Endometrial microvascular endothelial cells (primary cell): Measurements from ENCODE around the gene PLK2. TPM values are rescaled to one million over a fixed set of nuclear protein-coding genes. Genes with fewer than 3 reads are reported as not detected.

Source experiments
- in situ Hi-C: cut with HindIII; loops from 2 replicates; pipeline ENCODE4 v1.10.0; 2017; ENCODE audit warnings: low sequenced_read_pairs, low pct_unique_long_range_greater_than_20kb; ENCODE audit errors: inconsistent ontology term
- total RNA-seq: library from RNA; depleted of rRNA; stranded (reverse); fragments of >200 nt; gene quantifications from one replicate; pipeline ENCODE4 v1.2.3, GENCODE V29; 2015; ENCODE audit errors: inconsistent ontology term

Gene PLK2
- total RNA-seq, 1 donor from 2014 or later: 366 TPM

DNA sequence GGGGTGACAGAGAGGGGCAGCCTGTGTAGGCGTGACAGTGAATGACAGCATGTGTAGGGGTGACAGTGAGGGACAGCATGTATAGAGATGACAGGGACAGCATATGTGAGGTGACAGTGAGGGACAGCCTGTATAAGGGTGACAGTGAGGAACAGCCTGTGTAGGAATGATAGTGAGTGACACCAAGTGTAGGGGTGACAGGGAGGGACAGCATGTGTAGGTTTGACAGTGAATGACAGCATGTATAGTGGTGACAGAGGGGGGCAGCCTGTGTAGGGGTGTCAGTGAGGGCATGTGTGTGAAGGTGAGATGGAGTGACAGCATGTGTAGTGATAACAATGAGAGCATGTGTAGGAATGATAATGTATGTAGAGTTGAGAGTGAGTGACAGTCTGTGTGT is 22.6 kb upstream of the PLK2 start:
- in situ Hi-C loops: no loop called here

DNA sequence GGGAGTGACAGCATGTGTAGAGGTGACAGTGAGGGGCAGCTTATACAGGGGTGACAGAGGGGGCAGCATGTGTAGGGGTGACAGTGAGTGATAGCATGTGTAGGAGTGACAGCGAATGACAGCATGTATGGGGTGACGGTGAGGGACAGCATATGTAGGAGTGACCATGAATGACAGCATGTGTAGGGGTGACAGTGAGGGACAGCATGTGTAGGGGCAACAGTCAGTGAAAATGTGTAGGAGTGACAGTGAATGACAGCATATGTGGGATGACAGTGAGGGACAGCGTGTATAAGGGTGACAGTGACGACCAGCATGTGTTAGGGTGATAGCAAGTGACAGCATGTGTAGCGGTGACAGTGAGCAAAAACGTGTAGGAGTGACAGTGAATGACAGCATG is 21.9 kb upstream of the PLK2 start:
- in situ Hi-C loops: no loop called here

DNA sequence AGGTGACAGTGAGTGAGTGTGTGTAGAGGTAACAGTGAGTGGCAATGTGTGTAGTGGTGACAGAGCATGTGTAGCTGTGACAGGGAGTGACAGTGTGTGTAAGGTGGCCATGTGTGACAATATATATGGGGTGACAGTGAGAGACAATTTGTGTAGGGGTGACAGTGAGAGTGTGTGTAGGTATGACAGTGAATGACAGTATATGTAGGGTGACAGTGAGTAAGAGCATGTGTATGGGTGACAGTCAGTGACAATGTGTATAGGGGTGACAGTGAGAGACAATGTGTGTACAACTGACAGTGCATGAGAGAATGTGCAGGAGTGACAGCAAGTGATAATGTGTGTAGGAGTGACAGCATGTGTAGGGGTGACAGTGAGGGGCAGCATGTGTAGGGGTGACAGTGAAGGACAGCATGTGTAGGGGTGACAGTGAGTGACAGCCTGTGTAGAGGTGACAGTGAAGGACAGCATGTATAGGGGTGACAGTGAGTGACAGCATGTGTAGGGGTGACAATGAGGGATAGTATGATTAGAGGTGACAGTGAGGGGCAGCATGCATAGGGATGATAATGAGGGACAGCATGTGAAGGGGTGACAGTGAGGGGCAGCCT is 21.3 kb upstream of the PLK2 start:
- in situ Hi-C loops: no loop called here

DNA sequence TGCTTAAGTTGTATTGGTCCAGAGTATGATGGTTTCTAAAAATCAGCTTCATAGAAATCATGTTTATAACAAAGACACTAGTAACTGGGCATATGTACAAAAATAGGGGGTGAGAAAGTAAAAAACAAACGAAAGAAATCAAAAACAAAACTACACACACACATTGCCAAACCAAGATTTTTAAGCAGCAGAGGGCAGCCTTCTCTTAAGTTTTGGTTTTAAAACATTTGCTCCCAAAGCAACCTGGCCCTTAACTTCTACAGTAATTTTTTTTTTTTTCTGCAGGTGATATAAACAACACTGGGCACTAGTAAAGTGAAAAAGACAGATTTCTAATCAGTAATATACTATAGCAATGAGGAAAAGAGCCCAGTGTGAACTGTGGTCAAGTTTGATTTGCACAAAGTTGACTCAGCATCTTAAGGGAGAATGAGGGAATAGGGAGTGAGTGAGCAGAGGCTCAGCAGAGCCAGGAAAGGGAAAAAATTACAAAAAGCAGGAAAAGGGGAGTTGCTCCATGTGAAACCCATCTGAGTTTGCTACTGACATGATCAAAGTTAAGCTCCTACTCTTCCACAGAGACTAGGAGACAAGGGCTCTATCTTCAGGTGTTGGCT is 18.0 kb upstream of the PLK2 start:
- in situ Hi-C loops: no loop called here

DNA sequence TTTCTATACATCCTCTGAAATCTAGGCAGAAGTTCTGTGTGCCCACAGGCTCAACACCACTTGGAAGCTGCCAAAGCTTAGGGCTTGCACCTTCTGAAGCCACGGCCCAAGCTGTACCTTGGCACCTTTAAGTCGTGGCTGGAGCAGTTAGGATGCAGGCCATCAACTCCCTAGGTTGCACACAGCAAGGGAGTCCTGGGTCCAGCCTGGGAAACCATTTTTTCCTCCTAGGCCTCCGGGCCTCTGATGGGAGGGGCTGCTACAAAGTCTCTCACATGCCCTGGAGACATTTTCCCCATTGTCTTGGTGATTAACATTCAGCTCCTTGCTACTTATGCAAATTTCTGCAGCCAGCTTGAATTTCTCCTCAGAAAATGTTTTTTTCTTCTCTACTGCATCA is 15.5 kb upstream of the PLK2 start:
- in situ Hi-C loops: no loop called here

DNA sequence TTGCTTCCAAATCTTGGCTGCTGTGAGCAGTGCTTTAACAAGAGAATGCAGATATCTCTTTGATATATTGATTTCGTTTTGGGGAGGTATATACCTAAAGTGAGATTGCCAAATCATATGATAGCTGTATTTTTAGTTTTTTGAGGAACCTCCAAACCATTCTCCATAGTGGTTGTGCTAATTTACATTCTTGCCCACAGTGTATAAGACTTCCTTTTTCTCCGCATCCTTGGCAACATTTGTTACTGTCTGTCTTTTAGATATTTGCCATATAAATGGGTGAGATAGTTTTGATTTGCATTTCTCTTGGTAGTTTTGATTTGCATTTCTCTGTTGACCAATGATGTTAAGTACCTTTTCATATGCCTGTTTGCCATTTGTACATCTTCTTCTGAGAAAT is 10.0 kb upstream of the PLK2 start:
- in situ Hi-C loops: loop anchor here (10.0 to 25.0 kb wide), 3 partner anchors 583 to 975 kb away; no protein-coding TSS in a partner anchor

DNA sequence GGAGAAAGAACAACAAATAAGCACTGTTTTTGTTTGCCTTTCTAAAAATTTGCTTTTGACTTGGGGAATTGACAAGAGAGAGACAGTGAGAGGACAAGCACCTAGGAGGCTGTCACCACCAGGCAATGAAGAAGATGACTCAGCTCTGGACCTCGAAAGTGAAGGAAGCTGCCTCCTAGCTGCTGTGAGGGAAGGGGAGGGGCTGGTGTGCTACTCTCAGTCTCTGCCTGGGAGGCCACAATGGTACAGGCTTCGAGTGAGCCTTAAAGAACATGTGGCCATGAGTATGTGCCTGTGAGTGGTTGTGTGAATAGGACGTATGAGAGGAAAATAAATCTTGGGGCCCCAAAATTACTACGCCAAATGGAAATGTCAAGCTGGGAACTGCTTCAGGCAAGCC is 7.1 kb upstream of the PLK2 start:
- in situ Hi-C loops: loop anchor here (10.0 to 25.0 kb wide), 3 partner anchors 580 to 972 kb away; no protein-coding TSS in a partner anchor

DNA sequence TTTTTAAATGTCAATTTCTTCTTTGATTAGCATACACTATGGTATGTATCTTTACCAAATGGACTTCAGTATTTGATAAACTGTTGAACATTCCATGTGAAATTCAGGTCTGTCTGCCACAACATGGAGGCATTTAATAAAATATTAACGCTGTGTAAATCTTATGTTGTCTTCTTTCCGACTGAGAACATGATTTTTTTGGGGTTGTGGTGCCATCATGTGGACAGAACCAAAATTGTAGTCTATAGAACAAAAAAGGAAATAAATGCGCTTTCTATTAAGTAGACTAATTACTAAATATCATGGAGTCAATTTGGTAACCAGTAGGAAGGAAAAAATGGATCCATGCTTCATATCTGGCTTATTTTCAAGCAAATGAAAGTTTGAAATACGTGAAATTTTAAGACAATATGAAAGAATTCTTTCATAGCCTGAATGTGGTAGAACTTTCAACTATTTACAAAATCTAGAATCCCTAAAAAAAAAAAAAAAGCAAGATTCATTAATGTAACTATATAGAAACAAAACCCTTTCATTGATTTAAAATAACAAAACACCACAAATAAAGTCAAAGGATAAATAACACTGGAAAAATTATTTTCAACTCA is 2.8 kb upstream of the PLK2 start:
- in situ Hi-C loops: loop anchor here (10.0 to 25.0 kb wide), 3 partner anchors 575 to 968 kb away; no protein-coding TSS in a partner anchor

DNA sequence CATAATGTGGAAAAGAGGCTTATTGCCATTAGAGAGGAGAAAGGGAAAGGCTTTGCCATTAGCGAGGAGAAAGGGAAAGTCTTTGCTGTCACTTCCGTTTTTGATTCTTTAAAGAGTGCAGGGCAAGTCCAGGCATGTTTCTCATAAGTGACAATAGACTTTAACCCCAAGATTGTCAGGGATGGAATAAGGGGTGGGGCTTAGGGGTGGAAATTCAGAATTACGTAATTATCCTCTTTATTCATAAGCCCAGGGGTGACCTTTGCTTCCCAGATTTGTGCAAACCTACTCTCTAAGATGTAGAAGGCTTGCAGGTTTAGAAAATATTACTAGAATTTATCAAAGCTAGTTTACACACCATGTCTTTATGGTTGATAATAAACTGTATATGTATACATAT is 2.3 kb upstream of the PLK2 start:
- in situ Hi-C loops: loop anchor here (10.0 to 25.0 kb wide), 3 partner anchors 575 to 967 kb away; no protein-coding TSS in a partner anchor

DNA sequence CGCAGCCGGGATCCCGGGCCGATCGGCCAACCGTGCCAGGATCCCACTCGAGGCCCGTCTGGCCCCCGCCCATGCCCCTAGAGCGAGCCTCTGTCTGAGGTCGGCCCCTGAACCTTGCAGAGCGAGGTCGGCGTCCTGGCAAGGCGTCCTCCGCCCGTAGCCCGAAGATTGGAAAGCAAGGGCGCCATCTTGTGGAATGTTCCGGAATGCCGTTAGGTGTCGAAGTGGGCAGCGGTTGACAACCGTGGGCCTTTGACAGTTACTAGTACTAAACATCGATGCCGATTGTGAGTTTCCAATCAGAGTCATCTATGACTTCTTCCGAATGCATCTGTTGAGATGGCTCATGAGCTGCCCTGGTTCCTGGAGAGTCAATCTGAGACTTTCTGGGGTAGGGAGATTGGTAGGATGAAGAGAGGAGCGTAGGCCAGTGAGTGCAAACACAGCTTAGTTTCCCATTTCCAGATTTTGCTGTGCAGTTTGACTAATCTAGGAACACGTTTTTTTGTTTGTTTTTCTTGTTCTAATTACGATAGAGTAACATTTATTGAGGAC is 923 bp upstream of the PLK2 start:
- in situ Hi-C loops: loop anchor here (10.0 to 25.0 kb wide), 3 partner anchors 574 to 966 kb away; no protein-coding TSS in a partner anchor

DNA sequence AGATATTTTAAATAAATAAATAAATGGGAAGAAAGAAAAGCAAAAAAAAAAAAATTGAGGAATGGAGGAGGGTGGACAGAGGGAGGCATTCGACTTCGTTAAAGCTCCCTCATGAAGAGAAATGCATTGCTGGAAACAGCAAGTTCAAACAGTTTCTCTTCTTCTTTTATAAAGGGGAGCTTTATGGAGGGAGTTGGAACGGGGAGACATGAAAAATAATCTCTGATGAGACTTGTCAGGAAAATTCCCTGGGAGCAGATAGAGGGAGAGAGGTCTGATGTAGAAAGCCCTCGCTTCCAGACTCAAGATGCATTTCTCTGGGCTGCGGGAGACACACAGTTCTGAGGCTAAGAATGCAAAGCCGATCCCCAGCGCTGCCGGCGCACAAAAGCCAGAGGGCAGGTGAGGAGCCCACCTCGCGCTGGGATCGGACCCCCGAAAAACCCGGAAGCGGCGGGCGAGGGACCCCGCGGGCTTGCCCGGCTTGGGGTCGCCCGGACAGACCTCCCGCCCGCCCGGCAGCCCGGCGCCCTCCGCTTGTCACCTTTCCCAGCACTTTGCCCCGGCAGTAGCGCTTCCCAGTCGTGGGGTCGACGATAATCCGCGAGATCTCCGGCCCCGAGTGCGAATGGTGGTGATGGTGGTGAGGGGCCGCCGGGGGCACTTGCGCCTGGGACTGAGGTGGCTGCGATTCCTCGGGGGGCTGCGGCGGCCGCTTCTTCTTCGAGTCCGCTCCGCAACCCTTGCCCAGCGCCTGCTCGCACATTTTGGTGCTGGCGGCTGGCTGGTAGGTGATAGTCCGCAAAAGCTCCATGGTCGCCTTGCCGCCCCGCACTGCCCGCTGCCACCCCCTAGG is 512 bp downstream of the PLK2 start:
- in situ Hi-C loops: loop anchor here (10.0 to 25.0 kb wide), 3 partner anchors 572 to 965 kb away; no protein-coding TSS in a partner anchor

DNA sequence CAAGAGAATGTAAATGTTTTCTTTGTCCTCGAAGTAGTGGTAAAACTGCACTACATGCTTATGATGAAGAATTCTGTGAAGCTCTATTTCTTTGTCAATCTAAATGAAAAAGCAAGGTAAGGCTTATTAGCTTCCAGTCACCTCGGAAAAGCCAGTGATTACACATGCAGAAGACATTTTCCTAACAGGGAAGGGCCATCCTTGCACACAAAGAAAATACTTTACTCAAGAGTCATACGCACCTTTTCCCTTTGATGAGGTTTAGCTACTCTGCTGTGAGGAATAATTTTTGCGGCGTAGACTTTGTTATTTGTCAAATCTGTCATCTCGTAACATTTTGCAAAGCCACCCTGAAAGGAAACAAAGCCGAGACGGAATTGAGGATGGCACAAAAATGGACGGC is 1.1 kb downstream of the PLK2 start:
- in situ Hi-C loops: loop anchor here (25.0 kb wide), 1 partner anchor 571 kb away; no protein-coding TSS in a partner anchor

DNA sequence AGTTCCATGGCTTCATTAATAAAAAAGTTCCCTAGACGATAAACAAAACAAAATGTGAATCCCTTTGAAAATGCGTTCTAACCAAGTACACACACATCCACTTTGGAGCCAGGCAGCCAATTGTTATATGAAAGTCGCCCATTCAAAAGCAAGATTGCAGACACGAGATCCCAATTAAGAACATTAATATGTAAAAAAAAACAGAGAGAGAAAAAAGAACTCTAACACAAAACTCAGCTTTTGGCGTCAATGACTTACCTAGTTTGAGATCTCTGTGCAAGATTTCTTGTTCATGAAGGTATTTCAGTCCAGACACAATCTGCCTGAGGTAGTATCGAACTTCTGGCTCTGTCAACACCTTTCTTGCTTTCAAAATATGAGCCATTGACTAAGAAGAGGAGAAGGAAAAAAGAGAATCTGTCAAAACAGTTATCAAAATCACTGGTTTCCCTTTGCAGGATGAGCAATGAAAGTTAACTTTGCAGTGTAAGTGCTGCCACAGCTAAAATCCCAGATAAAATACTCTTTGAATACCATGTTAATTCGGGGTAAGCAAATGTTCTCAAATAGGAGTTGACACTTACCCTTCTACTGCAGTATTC is 1.6 kb downstream of the PLK2 start:
- in situ Hi-C loops: loop anchor here (25.0 kb wide), 1 partner anchor 571 kb away; no protein-coding TSS in a partner anchor

DNA sequence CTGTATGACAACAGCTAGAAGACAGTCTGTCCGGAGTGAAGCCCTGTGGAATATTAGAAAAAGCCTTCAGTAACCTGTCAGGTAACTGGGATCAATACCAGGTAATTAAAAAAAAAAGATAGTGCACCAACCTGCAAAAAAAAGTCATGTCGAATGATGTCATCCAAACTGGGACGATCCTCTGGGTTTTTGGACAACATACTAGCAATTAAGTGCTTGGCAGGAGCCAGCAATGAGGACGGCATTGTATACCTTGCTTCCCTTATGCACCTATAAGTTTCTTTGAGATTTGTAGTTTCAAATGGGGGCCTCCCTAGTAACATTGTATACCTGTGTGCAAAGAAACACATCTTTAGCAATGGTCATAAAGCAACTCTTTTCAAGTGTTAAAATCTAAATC is 2.8 kb downstream of the PLK2 start:
- in situ Hi-C loops: loop anchor here (25.0 kb wide), 1 partner anchor 570 kb away; no protein-coding TSS in a partner anchor

DNA sequence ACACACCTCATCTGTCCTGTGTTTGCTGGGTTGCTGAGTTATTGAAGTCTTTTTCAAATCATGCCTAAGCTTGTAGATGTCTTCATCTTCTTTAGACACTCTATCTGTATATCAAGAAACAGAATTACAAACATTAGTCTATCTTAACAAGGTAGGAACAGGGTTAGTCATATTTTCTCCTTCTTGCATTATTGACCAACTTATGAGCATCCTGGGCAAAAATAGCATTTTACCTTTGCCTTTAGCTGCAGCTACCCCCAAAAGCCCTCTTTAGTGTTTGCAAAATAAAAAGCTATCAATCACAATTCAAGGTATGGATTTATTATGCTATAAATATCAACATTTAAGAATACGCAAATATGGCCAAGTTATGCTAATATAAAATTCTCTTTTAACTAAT is 3.4 kb downstream of the PLK2 start:
- in situ Hi-C loops: loop anchor here (25.0 kb wide), 1 partner anchor 569 kb away; no protein-coding TSS in a partner anchor

DNA sequence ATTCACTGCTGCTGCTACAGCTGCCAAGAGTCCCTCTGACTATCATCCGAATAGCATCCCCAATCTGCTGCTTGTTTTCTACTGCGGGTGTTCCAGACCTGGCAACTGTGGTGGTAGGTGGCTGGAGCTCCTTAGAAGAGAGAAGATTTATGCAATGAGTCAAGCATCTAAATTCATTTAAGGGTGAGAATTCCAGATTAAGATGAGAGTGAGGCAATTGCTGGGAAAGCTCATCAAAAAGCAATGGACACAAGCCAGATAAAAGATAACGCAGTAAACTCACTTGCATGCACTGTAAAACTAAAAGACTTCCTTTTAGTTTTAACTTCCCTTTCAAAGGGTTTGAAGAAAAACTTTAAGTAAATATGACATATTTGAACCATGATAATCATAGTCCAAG is 3.9 kb downstream of the PLK2 start:
- in situ Hi-C loops: loop anchor here (25.0 kb wide), 1 partner anchor 569 kb away; no protein-coding TSS in a partner anchor

DNA sequence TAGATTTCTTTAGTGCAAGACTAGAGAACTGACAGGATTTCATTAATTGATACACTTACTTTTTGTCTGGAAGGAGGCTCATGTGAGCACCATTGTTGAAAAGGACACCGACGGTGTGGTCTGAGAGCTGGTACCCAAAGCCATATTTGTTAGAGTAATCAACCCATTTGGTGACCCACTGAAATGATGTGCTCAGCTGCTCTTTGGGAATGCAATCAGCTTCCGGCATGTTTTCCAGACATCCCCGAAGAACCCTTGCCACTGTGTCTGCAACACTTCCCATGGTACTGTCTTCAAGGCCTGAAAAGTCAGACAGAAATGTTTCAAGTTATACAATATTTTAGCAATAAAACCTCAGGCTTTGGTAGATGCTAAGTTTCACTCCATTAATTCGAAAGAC is 4.4 kb downstream of the PLK2 start:
- in situ Hi-C loops: loop anchor here (25.0 kb wide), 1 partner anchor 568 kb away; no protein-coding TSS in a partner anchor

DNA sequence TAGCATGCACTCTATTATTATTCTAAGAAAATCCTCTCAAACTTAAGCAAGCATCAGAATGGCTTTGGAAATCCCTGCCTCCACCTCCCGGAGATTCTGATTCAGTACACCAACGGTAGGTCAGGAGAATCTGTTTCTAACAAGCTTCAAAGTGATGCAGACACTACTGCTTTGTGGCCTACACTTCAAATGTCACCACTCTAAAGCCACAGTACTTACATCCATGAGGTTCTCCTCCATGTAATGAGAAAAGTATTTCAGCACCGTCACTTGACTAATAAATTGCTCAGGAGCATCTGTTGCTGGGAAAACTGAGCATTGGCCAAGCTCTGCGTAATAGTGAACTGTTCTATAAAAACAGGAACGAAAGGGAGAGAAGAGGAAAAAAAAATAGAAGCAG is 4.8 kb downstream of the PLK2 start:
- in situ Hi-C loops: loop anchor here (25.0 kb wide), 1 partner anchor 568 kb away; no protein-coding TSS in a partner anchor
